Caco-2 (cell line): ENCODE measurements around the gene KLF16. TPM values are rescaled to one million over a fixed set of nuclear protein-coding genes. Genes with fewer than 3 reads are reported as not detected.

Experiments
- BruUV-seq: library from RNA; stranded (reverse); fragments of 400-500 nt; replicated peaks from 2 replicates; lab custom pipeline; 2021; lab: Mats Ljungman, UMichigan
- CTCF ChIA-PET: fragments of 300-600 bp; sonication (Branson Sonifier 250); formaldehyde crosslinking; loops from one replicate; lab custom pipeline; 2022; ENCODE audit warnings: antibody characterized with exemption; lab: Charles Lee
- POLR2A ChIA-PET: fragments of 300-600 bp; sonication (Branson Sonifier 250); formaldehyde crosslinking; loops from one replicate; lab custom pipeline; 2022; ENCODE audit warnings: antibody characterized with exemption; lab: Charles Lee
- DNase-seq, 2 experiments: peaks; one replicate each; pipeline versions ENCODE4 v3.0.0 to v3.0.0-alpha.2; 2020 to 2022
- H3K27me3 ChIP-seq: replicated peaks from 2 replicates; pipeline ENCODE4 v1.6.0; 2011; ENCODE audit warnings: low read length; ENCODE audit not compliant: control insufficient read depth, insufficient read depth
- H3K36me3 ChIP-seq: 2 replicates; pipeline ENCODE4 v1.5.1; 2011; ENCODE audit warnings: low read length; ENCODE audit not compliant: control insufficient read depth, insufficient read depth
- H3K4me1 ChIP-seq: fragments of 250-450 bp; sonication (Bioruptor Pico); 2 replicates; pipeline ENCODE4 v1.5.1; 2020; ENCODE audit warnings: mild to moderate bottlenecking
- H3K4me3 ChIP-seq: 2 replicates; pipeline ENCODE4 v1.5.1; 2011; ENCODE audit warnings: low read depth, mild to moderate bottlenecking, control low read depth, low read length
- H3K9me3 ChIP-seq: fragments of 250-450 bp; sonication (Bioruptor Pico); 2 replicates; pipeline ENCODE4 v1.5.1; 2020; ENCODE audit warnings: mild to moderate bottlenecking, moderate library complexity
- H3K27ac Mint-ChIP-seq: one replicate; pipeline ENCODE4 v1.8.0; 2022; ENCODE audit warnings: mixed read lengths; ENCODE audit not compliant: unreplicated experiment
- H3K27me3 Mint-ChIP-seq: one replicate; pipeline ENCODE4 v1.8.0; 2022; ENCODE audit warnings: mixed read lengths; ENCODE audit not compliant: insufficient read depth, unreplicated experiment
- H3K36me3 Mint-ChIP-seq: one replicate; pipeline ENCODE4 v1.8.0; 2022; ENCODE audit warnings: mild to moderate bottlenecking, mixed read lengths; ENCODE audit not compliant: insufficient read depth, unreplicated experiment
- H3K4me1 Mint-ChIP-seq: one replicate; pipeline ENCODE4 v1.8.0; 2022; ENCODE audit warnings: low read depth, mixed read lengths; ENCODE audit not compliant: unreplicated experiment
- H3K4me3 Mint-ChIP-seq: one replicate; pipeline ENCODE4 v1.8.0; 2022; ENCODE audit warnings: mild to moderate bottlenecking, moderate library complexity, mixed read lengths; ENCODE audit not compliant: unreplicated experiment
- H3K9me3 Mint-ChIP-seq: one replicate; pipeline ENCODE4 v1.8.0; 2022; ENCODE audit warnings: mixed read lengths; ENCODE audit not compliant: unreplicated experiment
- intact Hi-C: fragments of 100-400 bp; cut with micrococcal nuclease; formaldehyde crosslinking; loops from one replicate; pipeline ENCODE4 v1.10.0; 2022; ENCODE audit not compliant: unreplicated experiment
- total RNA-seq: library from RNA; stranded (reverse); gene quantifications from 2 replicates; pipeline ENCODE4 v1.2.3, GENCODE V29; 2022
- TF ChIP-seq, protein P1 (sequence below), 2 experiments: fragments of 200-600 bp in 1 of 2; IDR thresholded peaks; 1 replicate in 1 of 2; 2 replicates in 1 of 2; pipeline versions ENCODE4 v1.5.1 to v1.8.0; 2011 to 2022; ENCODE audit warnings: antibody characterized with exemption in 1 of 2, control low read depth in 1 of 2, inconsistent platforms in 1 of 2, low read depth in 1 of 2, low read length in 1 of 2, mild to moderate bottlenecking in 1 of 2, moderate library complexity in 1 of 2; ENCODE audit not compliant: insufficient read depth in 1 of 2, severe bottlenecking in 1 of 2, unreplicated experiment in 1 of 2

Gene KLF16
- total RNA-seq, 1 experiment from 2014 or later: 26.8 TPM

GRCh38 chr19:1856345-1856697 lies 7.1 kb downstream of the KLF16 start:
- CTCF ChIA-PET: no interaction called here
- Histone ChIP-seq H3K4me1 (peaks cover 35% of the 10 kb centered on the region), H3K9me3 (no peaks in the 10 kb centered on the region), H3K36me3 (no peaks in the 10 kb centered on the region), H3K27me3 (no peaks in the 10 kb centered on the region), H3K4me3 (no peak overlapping the region)
- intact Hi-C loops: no loop called here
- no peak overlapping the region for H3K27ac Mint-ChIP-seq
- POLR2A ChIA-PET: no interaction called here
- no peaks in the 10 kb centered on the region for H3K9me3 Mint-ChIP-seq
- TF ChIP-seq, protein P1, sequence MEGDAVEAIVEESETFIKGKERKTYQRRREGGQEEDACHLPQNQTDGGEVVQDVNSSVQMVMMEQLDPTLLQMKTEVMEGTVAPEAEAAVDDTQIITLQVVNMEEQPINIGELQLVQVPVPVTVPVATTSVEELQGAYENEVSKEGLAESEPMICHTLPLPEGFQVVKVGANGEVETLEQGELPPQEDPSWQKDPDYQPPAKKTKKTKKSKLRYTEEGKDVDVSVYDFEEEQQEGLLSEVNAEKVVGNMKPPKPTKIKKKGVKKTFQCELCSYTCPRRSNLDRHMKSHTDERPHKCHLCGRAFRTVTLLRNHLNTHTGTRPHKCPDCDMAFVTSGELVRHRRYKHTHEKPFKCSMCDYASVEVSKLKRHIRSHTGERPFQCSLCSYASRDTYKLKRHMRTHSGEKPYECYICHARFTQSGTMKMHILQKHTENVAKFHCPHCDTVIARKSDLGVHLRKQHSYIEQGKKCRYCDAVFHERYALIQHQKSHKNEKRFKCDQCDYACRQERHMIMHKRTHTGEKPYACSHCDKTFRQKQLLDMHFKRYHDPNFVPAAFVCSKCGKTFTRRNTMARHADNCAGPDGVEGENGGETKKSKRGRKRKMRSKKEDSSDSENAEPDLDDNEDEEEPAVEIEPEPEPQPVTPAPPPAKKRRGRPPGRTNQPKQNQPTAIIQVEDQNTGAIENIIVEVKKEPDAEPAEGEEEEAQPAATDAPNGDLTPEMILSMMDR (IDR thresholded peaks at IDR 0.05; ENCODE audit: insufficient read depth in 1 of 2, low read depth in 1 of 2, low read length in 1 of 2, severe bottlenecking in 1 of 2, unreplicated experiment in 1 of 2): no peak
- peaks cover 3% of the 10 kb centered on the region for H3K36me3 Mint-ChIP-seq
- H3K27me3 Mint-ChIP-seq: no peaks in the 10 kb centered on the region
- H3K4me3 Mint-ChIP-seq: no peak overlapping the region
- BruUV-seq: no TSS peak
- DNase-seq: no peak
- peaks cover 1% of the 10 kb centered on the region for H3K4me1 Mint-ChIP-seq

GRCh38 chr19:1855828-1856255 lies 7.5 kb downstream of the KLF16 start:
- Mint-ChIP-seq H3K9me3 (no peaks in the 10 kb centered on the region), H3K27ac (no peak overlapping the region), H3K27me3 (no peaks in the 10 kb centered on the region), H3K4me1 (no peaks in the 10 kb centered on the region), H3K36me3 (peaks cover 8% of the 10 kb centered on the region), H3K4me3 (no peak overlapping the region)
- H3K36me3 ChIP-seq: no peaks in the 10 kb centered on the region
- H3K4me1 ChIP-seq: peaks cover 30% of the 10 kb centered on the region
- no peaks in the 10 kb centered on the region for H3K9me3 ChIP-seq
- CTCF ChIA-PET: no interaction called here
- H3K4me3 ChIP-seq: no peak overlapping the region
- POLR2A ChIA-PET: no interaction called here
- H3K27me3 ChIP-seq: no peaks in the 10 kb centered on the region
- TF ChIP-seq, protein P1 (IDR thresholded peaks at IDR 0.05; ENCODE audit: insufficient read depth in 1 of 2, low read depth in 1 of 2, low read length in 1 of 2, severe bottlenecking in 1 of 2, unreplicated experiment in 1 of 2): no peak
- intact Hi-C loops: no loop called here
- no TSS peak for BruUV-seq
- DNase-seq: no peak

GRCh38 chr19:1855040-1855827 lies 8.1 kb downstream of the KLF16 start:
- no peaks in the 10 kb centered on the region for H3K4me1 Mint-ChIP-seq
- no peak overlapping the region for H3K27ac Mint-ChIP-seq
- Histone ChIP-seq H3K9me3 (no peaks in the 10 kb centered on the region), H3K4me3 (no peak overlapping the region), H3K4me1 (peaks cover 24% of the 10 kb centered on the region), H3K36me3 (no peaks in the 10 kb centered on the region), H3K27me3 (no peaks in the 10 kb centered on the region)
- no peak overlapping the region for H3K4me3 Mint-ChIP-seq
- H3K9me3 Mint-ChIP-seq: no peaks in the 10 kb centered on the region
- BruUV-seq: no TSS peak
- ChIA-PET POLR2A (interaction anchor here (0.6 kb wide), 1 partner anchor 9 kb away, joined by 5 read pairs; no protein-coding TSS in a partner anchor), CTCF (no interaction called here)
- H3K27me3 Mint-ChIP-seq: no peaks in the 10 kb centered on the region
- intact Hi-C loops: no loop called here
- peaks cover 10% of the 10 kb centered on the region for H3K36me3 Mint-ChIP-seq
- no peak for DNase-seq
- TF ChIP-seq, protein P1 (IDR thresholded peaks at IDR 0.05; ENCODE audit: insufficient read depth in 1 of 2, low read depth in 1 of 2, low read length in 1 of 2, severe bottlenecking in 1 of 2, unreplicated experiment in 1 of 2): no peak
